NCI-H2196 treated with DMSO at 0.1 percent for 48 hours (cell line): ENCODE results near the gene SSTR3.
"Not testable (repeated sequence)": the region's sequence is repeated elsewhere in the genome, so short reads cannot be mapped to it uniquely, and the experiment has no call there.

Experiments used
- DNase-seq: peaks from one replicate; lab custom pipeline; 2025; ENCODE audit not compliant: unreplicated experiment; lab: John Stamatoyannopoulos, UW

The SSTR3 gene

DNA sequence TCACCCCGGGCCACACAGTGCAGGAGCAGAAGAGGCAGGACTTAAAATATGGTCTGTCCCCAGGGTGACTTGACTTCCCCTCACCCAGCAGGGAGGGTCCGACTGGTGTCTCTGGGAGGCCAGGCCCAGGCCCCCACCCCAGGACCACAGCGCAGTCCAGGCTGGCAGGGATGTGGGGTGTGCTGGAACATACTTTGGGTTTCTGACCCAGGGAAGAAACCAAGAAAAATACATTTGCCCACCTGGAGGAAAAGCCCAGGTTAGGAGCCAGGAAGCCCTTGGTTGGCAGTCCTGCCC, 29.4 kb downstream of the SSTR3 start:
- DNase-seq: no peak

DNA sequence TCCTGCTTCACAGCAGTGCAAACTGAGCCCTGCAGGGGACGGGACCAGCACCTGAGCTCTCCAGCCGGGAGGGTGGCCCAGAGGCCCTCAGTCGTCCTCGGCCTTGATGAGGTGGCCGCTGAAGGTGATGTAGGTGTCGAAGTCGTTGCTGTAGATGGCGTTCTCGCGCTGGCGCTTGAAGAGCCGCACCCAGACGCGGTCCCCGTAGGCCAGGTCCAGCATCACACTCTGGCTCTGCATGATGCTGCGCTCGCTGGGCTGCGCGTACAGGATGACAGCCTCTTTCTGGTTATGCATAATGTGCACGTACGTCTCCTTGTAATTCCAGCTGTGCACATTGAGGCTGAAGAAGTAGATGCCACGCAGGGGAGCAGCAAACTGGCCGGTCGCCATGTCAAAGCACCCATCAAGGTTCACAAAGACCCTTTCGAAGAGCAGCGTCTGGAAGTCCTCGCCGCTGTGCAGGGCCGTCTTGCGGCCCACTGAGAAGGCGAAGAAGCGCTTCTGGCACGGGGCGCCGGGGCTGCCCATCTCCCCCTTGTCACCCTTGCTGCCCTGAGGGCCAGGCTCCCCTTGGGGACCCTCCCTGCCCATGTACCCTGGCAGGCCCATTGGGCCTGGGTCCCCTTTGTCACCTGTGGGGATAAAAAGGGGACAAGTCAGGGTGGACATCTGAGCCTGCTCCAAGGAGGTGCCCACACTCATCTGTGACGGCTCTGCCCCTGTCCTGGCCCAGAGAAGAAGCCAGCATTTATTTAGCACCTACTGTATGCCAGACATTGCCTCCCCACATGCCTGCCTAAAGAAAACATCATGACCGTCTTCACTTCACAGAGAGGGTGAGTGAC, 30.0 kb downstream of the SSTR3 start:
- no peak for DNase-seq

DNA sequence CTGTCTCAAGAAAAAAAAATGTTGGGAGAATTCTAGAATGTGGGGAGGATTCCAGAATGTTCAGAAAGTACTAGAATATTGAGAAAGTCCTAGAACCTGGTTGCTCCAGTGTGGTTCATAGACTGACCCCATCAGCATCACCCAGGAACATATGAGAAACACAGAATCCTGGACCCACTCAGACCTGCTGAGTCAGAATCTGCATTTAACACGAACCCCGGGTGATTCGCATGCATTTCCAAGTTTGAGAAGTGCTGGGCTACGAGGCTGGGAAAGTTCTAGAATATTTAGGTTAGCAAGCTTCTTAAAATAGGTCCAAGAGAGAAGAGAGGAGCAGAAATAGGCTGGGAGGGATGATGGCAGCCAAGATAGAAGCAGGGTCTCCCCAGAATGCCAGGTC, 30.6 kb downstream of the SSTR3 start:
- DNase-seq: no peak

DNA sequence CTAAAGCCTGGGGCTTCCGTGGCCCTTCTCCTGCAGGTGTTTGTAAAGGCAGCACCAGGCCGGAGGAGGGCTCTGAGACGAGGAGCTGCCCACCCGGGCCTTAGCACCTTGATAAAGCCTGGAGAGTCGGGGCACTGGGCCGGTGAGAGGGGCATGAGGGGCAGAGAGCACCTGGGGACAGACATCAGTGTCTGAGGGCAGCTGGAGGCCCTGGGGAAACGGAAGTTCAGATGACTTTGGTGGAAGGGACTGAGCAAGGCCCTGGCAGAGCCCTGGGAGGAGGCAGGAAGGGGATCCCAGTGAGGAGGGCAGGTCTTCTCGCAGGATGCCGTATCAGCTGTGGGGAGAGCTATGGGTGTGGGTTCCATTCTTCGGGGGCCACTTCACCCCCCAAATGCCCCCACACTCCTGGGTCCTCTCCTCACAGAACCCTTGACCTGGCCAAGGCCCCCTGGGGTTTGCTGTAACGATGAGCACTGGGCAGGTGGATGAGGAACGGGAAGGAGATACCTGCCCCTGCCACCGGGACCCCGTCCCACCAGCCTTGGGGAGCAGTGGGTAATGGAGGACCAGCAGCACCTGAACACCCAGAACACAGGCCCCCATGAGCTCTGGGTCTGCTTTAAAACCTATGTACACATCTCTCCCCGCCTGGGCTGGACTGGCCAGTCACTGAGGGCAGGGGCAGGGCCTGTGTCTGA, 31.6 kb downstream of the SSTR3 start:
- DNase-seq: no peak

DNA sequence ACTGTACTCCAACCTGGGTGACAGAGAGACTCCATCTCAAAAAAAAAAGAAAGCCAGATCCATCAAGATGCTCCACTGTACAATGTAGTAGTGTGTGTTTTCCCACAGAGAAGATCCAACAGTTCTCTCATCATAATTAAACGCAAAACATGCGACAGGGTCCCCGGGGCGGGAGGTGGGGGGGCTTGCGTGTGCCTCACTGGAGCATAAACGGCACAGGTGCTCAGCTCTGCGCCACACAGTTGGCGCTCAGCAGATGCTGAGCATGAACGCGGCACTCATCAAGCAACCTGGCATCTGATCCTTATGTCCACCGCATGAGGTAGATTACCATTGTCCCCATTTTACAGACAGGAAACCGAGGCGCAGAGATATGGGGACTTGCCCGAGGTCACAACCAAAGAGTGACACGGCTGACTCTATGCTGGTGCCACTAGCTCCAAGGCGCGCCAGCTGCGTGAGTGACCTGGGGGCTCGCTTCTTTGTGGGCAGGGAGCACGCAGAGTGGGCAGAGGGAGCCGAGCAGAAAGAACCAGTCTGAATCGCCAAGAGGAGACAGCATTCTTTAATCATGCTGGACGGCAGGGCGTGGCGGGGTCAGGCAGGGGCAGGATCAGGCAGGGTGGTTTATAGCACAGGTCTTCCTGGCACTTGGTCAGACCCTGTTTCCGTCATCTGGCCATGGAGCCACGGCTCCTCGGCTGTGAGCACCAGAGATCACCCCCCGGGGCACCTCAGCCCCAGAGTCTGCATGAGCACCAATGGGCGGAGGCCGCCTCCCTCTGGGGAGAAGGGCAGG, 32.5 kb downstream of the SSTR3 start:
- no peak for DNase-seq

DNA sequence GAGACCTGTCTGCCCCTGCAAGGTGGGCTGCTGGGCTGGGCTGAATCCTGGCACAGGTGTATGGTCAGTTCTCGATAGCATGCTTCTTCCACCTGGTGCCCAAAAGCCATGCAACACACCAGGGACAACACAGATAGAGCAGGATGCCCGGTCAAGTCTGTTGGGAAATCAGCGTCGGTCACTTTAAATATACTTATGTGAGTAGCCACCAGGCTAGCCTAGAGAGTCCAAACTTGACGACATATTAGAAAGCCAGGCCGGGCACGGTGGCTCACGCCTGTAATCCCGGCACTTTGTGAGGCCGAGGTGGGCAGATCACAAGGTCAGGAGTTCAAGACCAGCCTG, 33.2 kb downstream of the SSTR3 start:
- DNase-seq: no peak

DNA sequence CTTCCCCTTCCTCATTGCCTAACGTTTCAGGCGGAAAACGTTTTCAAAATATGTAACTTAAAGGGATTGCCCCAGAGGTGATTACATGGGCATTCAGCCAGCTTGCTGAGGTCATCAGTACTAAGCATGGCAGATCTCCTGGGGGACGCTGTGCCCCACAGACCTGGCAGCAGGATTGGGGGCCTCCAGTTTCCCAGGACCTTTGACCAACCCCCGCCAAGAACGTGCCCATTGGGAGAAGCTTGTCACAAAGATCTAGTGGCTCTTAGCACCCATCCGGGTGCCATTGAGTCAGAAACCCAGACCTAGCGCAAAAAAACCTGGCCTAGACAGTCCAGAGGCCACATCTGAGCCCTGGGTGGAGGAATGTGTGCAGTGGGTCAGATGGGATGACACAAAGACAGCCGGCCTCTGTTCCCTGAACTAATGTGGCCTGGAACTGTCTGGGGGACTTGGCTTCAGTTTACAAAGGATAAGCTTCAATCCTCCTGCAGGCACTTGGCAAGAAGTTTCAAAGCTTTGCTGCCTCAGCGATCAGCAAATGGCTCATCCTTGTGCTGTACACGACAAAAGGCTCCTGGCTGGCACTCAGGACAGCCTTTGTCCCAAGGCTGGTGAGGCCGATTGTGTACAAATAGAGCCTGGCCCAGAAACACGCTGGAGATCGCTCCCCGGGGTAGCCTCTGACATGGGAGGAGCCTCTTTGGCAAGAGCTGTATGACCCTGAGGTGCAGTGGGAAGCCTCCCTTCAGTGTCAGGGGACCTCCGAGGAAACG, 33.7 kb downstream of the SSTR3 start:
- no peak for DNase-seq

DNA sequence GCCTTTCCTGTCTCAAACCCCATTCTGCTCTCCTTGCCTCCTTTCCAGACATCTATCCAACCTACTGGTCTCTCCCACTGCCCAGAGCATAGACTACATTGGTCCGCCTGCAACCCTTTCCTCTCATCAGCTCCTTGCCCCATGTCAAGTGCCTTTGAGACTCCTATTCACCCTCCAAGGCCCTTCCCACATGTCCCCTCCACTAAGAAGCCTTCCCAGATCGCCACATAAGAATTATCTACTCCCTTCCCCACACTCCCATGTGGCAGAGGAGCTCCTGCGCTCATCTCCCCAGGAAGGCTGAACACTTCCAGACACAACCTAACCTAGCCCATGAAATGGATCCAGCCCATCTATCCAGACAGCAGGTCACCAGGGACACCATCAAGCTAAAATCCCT, 34.5 kb downstream of the SSTR3 start:
- no peak for DNase-seq

DNA sequence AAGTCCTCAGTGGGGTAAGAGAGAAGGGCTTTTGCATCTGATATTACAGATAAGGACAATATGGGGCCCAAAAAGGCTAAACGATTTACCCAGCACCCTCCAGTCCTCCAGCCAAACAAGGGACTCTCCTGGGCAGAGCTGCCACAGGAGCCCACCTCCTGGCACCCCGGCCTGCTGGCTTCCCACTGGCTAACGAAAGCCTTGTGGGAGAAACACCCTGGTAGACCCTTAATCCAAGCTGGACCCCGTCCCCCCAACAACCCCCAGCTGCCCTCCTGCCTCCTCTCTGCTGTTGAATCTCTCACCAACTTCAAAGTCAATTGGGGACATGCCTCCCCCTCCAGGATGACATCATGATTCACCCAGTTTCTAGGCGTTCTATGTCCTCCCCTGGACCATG, 35.1 kb downstream of the SSTR3 start:
- no peak for DNase-seq

DNA sequence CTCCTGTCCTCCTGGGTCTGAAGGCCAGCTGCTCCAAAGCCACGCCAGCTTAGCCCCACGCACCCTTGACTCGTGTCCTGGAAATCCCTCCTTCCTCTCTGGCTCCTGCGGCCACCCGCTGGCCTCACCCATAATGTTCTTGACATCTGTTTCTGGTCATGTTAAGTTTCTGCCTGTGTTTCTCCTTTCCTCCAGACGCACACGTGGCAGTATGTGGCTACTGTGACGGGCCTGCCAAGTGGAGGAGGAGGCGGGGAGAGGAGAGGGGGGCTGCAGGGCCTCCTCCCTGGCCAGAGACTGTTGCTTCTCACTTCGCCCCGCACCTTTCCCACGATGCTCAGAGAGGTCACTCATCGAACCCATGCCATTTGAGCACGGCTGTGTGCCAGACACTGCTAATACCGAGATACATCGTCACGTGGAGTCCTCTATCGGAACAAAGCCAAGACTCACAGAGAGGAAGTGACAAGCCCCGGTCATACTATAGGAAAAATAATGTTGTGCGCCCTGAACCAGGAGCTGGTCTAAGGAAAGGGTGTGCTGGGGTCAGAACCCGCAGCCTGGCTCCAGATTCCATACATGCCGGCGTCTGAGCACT, 35.7 kb downstream of the SSTR3 start:
- no peak for DNase-seq

DNA sequence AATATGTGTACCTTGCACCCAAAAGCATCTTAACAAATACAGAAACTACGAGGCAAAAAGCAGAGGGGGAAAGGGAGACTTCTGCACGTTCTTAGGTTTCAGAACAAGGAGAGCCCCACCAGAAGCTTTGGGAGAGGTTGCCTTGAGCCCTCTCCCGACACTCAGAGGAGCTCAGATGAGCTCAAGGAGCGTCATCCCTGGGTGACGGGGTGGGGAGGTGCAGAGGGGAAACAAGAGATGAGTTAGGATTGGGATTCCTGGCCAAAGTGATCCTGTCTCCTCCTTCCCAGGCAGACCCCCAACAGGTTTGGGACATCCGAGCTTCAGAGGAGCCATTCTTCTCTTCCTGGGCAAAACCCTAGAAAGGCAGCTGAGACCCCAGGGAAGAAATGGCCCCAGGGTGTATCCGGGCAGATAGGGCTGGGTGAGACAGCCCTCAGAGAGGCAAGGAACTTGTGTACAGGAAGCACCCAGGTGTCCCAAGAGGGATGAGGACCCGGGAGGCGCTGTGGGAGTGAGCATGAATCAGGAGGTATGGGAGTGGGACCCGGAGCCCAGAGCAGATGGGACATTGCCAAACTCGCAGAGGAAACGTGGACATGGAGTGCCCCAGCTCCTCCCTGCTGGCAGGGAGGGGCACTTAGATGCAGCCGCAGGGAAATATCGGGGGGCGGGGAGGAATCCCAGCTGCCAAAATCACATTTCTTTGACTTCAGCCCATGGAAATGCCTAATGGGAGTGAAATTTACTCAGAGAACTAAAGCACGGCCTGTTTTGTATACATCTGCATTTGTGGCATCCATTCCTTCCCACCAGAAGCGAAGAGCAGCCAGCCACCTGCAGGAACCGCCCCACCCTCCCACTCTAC, 36.6 kb downstream of the SSTR3 start:
- no peak for DNase-seq

DNA sequence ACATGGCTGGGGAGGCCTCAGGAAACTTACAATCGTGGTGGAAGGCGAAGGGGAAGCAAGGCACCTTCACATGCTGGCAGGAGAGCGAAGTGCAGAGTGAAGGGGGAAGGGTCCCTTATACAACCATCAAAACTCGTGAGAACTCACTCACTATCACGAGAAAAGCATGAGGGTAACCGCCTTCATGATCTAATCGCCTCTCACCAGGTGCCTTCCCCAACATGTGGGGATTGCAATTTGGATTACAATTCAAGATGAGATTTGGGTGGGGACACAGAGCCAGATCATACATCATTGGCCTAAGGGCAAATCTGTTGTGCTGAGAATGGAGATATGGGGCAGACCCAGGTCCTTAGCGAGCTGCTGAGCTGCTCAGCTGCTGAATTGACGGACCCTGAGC, 37.3 kb downstream of the SSTR3 start:
- DNase-seq: no peak

DNA sequence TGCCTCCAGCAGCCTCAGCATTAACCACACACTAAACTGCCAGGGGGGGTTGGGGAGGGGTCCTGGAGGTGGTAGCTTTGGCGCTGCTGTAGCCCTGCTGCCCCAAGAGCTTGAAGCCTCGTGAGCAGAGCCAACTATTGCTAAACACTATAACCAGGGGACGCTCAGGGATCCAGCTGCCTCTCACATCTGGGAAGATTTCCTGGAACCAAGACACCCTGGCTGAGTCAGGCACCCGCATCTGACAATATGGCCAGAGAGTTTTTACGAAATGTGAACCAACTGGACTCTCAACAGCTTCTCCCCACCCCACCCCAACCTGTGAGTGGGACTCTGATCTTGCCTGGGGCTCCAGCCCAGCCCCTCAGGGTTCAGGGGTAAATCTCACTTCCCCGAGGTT, 38.6 kb downstream of the SSTR3 start:
- no peak for DNase-seq

DNA sequence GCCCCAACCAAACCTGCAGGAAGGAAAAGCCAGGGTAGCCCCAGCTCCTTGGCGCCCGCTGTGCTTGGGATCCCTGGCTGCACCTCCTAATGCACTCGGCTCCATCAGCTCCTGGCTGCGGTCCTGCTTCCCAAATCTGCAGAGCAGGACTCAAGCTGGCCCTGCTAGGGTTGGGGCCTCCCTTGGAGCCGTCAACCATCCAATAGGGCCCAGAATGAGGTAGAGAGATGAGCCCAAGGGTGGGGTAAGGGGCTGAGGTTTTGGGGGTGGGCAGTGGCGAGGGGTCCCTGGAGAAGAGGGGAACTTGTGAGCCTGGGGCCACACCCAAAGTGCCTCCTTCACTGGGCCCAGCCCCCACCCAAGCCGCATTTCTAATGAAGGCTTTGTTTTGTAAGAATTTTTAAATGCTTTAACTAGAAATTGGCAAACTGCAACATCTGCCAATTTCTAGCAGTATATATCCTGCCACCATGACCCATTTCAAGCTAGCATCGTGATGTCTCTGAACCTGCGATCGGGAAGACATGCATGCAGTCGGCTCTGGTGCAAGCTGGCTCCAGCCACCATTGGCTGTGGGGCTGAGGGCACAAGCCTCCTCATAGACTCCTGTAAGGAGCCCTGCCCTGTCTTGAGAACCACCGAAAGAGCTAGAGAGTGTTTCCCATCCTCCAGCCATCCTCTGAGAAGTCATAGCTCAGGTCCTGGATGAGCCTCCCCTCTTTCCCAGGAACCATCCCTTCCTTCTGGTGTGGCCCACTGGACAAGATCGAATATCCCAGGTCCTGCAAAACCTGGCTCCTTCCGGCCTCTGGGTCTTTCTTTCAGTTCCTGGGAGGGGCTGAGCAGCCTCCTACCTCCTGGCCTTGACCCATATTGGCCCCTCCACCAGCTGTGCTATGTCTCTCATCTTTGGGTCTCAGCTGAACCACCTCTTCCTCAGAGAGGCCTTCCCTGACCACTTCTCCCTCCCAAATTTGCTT, 39.7 kb downstream of the SSTR3 start:
- no peak for DNase-seq

DNA sequence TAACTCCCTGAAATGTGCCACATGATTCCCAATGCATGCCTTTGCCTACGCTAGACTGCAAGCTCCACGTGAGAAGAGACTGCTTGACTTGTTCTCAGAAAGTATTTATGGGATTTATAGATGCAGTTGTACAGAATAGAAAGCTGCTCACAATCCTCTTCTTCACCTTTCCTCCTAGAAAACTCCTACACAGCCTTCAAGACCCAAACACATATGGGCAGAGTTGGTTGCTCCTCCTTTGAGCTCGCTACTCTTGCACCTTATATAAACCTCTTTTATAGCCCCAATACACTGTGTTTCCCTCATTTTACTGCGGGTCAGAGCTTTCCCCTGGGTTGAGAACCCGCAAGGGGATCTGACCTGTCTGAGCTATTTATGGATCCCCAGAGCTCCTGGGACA, 40.6 kb downstream of the SSTR3 start:
- DNase-seq: no peak

DNA sequence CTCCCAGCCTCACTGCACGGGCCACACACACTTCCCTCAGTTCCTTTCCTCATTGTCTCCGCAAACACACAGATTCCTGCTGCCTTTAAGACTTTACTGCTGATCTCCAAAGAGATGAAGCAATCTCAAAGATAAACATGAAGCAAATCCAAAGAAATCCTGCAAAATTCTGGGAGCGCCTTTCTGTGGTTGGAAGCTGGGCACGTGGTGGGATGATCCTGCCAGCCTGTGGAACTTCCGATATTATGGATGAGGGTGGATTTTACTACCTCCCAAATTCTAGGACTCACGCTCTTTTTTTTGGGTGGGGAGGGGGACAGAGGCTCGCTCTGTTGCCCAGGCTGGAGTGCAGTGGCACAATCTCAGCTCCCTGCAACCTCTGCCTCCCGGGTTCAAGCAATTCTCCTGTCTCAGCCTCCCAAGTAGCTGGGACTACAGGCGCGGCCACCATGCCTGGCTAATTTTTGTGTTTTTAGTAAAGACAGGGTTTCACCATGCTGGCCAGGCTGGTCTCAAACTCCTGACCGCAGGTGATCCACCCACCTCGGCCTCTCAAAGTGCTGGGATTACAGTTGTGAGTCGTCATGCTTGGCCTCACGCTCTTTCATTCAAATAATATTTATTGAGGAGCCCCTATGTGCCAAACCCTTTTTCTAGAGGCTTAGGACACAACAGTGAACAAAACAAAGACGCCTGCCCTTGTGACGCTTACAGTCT, 41.4 kb downstream of the SSTR3 start:
- not testable (repeated sequence) for DNase-seq

DNA sequence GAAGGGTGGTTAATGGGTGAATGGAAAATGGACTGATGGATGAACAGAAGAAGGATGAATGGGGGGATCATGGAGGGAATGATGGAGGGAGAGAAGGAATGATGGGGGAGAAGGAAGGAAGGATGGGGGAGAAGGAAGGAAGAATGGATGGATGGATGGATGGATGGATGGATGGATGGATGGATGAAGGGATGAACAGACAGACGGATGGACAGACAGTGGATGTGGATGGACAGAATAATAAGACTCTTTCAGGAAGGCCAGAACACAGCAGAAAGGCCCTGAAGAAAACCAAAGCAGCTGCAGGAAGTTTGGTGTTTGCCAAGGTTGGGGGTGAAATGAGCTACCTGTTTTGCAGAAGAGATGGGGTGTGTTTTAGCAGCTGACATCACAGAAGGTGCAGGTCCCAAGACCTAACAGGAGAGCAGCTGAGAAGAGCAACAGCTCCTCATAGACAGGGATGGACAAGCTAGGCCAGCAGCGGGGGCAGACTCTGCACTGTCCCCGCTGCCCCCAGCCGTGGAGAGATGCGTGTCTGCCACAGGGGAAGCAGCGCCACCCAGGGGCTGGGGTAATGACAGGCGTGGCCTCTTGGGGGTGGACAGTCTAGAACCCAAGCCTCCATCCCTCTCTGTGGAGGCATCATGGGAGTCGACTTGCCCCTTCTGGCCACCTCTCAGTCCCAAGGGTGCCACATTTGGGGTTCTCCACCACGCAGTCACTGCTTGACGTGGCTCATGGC, 42.2 kb downstream of the SSTR3 start:
- no peak for DNase-seq

DNA sequence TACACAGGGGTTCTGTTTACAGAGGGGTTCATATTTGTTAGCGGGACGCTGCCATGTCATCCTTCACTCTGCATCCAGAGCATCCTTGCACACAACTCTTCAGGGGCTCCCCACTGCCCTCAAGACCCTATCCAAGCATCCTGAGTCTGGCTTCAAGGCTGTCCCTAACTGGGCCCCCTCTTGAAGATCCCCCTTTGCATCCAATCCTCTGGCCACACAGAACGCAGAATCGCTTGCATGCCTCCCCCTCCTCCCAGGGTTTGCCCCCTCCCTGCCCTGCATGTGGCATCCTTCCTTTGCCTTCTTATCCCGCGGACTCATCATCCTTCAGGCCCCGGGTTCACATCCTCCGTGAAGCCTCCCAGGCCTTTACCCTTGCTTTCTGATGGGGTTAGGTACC, 42.9 kb downstream of the SSTR3 start:
- DNase-seq: no peak
